ENCODE data around the gene ANKRD13C. TPM values are rescaled to one million over a fixed set of nuclear protein-coding genes. Genes with fewer than 3 reads are reported as not detected.

The ANKRD13C gene
- total and polyA plus RNA-seq, 2 donors from 2014 or later, result 8.4 to 23.4 TPM

DNA sequence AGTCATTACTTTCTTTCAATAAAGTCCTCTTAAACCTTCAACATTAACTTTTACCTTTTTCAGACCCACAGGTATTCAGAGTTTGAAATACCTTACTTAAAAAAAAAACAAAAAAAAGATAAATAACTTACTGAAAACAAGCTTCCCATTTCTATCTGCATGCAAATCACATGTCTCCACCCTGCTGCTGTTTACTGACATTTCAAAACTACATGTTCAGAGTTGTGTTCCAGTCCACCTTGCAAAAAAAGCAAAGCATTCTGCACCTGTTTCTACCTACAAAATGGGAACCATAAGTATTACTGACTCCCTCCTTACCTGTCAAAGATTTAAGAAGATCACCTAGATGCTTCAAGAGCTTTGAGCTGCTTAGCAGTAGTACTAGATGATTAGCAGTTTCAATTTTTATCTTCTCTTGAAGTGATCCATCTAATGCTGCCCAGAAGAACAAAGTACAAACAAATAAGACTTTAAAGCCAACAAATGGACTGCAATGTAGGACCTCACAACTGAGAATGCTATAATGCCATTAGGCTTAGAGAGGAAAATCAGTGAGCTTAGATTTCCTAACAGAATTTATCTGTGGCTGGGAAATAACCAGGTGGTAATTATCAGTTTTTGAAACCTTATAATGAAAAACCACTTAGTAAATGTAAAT, 61.2 kb downstream of the ANKRD13C start:
- DNase-seq (no peak), FAIRE-seq (no peak)
- Histone ChIP-seq H3K36me3 (ENCODE audit: control insufficient read depth in 2 of 3, insufficient read depth in 3 of 3, low read length in 3 of 3) (peaks cover 0 to 5% (median 4%) of the 10 kb centered on the region in 3 donors), H3K9me3 (ENCODE audit: control insufficient read depth in 2 of 3, insufficient read depth in 1 of 3, low read length in 3 of 3) (no peaks in the 10 kb centered on the region), H3K4me1 (ENCODE audit: control insufficient read depth in 2 of 3, insufficient read depth in 2 of 3, low read depth in 1 of 3, low read length in 3 of 3) (no peaks in the 10 kb centered on the region), H3K4me3 (ENCODE audit: low read length in 3 of 3) (no peak overlapping the region), H3K27me3 (ENCODE audit: control insufficient read depth, insufficient read depth, low read length) (no peaks in the 10 kb centered on the region), H3K9ac (ENCODE audit: low read length in 3 of 3) (no peak overlapping the region), H3K27ac (ENCODE audit: low read depth in 2 of 2, low read length in 2 of 2) (no peak overlapping the region)
- intact Hi-C loops (cut with DNase I), result no loop called here
- TF ChIP-seq, protein P1, sequence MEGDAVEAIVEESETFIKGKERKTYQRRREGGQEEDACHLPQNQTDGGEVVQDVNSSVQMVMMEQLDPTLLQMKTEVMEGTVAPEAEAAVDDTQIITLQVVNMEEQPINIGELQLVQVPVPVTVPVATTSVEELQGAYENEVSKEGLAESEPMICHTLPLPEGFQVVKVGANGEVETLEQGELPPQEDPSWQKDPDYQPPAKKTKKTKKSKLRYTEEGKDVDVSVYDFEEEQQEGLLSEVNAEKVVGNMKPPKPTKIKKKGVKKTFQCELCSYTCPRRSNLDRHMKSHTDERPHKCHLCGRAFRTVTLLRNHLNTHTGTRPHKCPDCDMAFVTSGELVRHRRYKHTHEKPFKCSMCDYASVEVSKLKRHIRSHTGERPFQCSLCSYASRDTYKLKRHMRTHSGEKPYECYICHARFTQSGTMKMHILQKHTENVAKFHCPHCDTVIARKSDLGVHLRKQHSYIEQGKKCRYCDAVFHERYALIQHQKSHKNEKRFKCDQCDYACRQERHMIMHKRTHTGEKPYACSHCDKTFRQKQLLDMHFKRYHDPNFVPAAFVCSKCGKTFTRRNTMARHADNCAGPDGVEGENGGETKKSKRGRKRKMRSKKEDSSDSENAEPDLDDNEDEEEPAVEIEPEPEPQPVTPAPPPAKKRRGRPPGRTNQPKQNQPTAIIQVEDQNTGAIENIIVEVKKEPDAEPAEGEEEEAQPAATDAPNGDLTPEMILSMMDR (IDR thresholded peaks at IDR 0.05; ENCODE audit: borderline replicate concordance, extremely low read depth, insufficient read depth), result no peak

DNA sequence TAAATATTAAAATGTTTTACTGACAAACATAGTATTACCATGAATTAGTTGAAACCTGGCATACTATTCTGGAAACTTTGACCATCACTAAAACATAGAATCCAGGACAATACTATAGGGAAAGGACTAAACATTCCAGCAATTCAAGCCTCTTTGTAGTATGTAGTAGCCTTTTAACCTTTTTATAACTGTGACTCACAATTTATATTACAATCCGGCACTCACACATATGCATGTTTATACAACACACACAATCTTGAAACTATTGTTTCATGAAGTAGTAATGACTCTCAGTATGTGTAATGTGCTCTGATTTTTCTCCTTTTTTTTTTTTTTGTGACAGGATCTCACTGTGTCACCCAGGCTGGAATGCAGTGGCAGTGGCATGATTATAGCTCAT, 64.3 kb downstream of the ANKRD13C start:
- no peaks in the 10 kb centered on the region for H3K9me3 ChIP-seq (ENCODE audit: control insufficient read depth in 2 of 3, insufficient read depth in 1 of 3, low read length in 3 of 3)
- no peak overlapping the region for H3K9ac ChIP-seq (ENCODE audit: low read length in 3 of 3)
- peaks cover 0 to 5% (median 2%) of the 10 kb centered on the region in 3 donors for H3K36me3 ChIP-seq (ENCODE audit: control insufficient read depth in 2 of 3, insufficient read depth in 3 of 3, low read length in 3 of 3)
- TF ChIP-seq, protein P1 (IDR thresholded peaks at IDR 0.05; ENCODE audit: borderline replicate concordance, extremely low read depth, insufficient read depth), result no peak
- H3K27ac ChIP-seq (ENCODE audit: low read depth in 2 of 2, low read length in 2 of 2), result no peak overlapping the region
- DNase-seq (no peak), FAIRE-seq (no peak)
- intact Hi-C loops (cut with DNase I), result no loop called here
- H3K27me3 ChIP-seq (ENCODE audit: control insufficient read depth, insufficient read depth, low read length), result no peaks in the 10 kb centered on the region
- no peaks in the 10 kb centered on the region for H3K4me1 ChIP-seq (ENCODE audit: control insufficient read depth in 2 of 3, insufficient read depth in 2 of 3, low read depth in 1 of 3, low read length in 3 of 3)
- no peak overlapping the region for H3K4me3 ChIP-seq (ENCODE audit: low read length in 3 of 3)

DNA sequence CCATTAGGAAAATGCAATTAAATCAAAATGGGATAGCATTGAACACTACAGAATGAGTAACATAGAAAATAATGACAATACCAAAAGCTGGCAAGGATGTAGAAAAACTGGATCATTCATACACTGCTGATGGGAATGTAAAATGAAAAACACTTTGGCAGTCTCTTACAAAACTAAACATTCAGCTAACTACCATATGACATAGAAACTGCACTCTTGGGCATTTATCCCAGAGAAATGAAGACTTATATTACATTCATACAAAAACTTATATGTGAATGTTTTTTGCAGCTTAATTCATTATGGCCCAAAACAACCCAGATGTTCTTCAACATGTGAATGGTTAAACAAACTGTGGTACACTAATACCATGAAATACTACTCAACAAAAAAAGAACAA, 66.4 kb downstream of the ANKRD13C start:
- Histone ChIP-seq H3K9me3 (ENCODE audit: control insufficient read depth in 2 of 3, insufficient read depth in 1 of 3, low read length in 3 of 3) (no peaks in the 10 kb centered on the region), H3K36me3 (ENCODE audit: control insufficient read depth in 2 of 3, insufficient read depth in 3 of 3, low read length in 3 of 3) (peaks cover 0 to 2% (median 2%) of the 10 kb centered on the region in 3 donors), H3K9ac (ENCODE audit: low read length in 3 of 3) (no peak overlapping the region), H3K27me3 (ENCODE audit: control insufficient read depth, insufficient read depth, low read length) (no peaks in the 10 kb centered on the region), H3K4me1 (ENCODE audit: control insufficient read depth in 2 of 3, insufficient read depth in 2 of 3, low read depth in 1 of 3, low read length in 3 of 3) (no peaks in the 10 kb centered on the region), H3K27ac (ENCODE audit: low read depth in 2 of 2, low read length in 2 of 2) (no peak overlapping the region), H3K4me3 (ENCODE audit: low read length in 3 of 3) (no peak overlapping the region)
- FAIRE-seq (no peak), DNase-seq (no peak)
- intact Hi-C loops (cut with DNase I), result no loop called here
- TF ChIP-seq, protein P1 (IDR thresholded peaks at IDR 0.05; ENCODE audit: borderline replicate concordance, extremely low read depth, insufficient read depth), result no peak

DNA sequence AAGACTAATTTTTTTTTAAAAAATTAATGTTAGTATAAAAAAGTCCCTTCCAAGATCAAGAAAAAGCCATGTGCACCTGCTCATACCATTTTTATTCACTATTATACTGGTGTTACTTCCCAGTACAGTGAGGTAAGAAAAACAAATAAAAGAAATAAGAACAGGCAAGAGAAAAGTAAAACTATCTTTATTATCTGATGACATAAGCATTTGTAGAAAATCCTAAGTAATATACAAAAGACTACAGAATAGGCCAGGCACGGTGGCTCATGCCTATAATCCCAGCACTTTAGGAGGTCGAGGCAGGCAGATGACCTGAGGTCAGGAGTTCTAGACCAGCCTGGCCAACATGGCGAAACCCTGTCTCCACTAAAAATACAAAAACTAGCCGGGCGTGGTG, 68.1 kb downstream of the ANKRD13C start:
- FAIRE-seq (no peak), DNase-seq (no peak)
- Histone ChIP-seq H3K9ac (ENCODE audit: low read length in 3 of 3) (no peak overlapping the region), H3K9me3 (ENCODE audit: control insufficient read depth in 2 of 3, insufficient read depth in 1 of 3, low read length in 3 of 3) (no peaks in the 10 kb centered on the region), H3K27me3 (ENCODE audit: control insufficient read depth, insufficient read depth, low read length) (no peaks in the 10 kb centered on the region), H3K4me1 (ENCODE audit: control insufficient read depth in 2 of 3, insufficient read depth in 2 of 3, low read depth in 1 of 3, low read length in 3 of 3) (no peaks in the 10 kb centered on the region), H3K36me3 (ENCODE audit: control insufficient read depth in 2 of 3, insufficient read depth in 3 of 3, low read length in 3 of 3) (peaks cover 0 to 2% (median 2%) of the 10 kb centered on the region in 3 donors), H3K4me3 (ENCODE audit: low read length in 3 of 3) (no peak overlapping the region), H3K27ac (ENCODE audit: low read depth in 2 of 2, low read length in 2 of 2) (no peak overlapping the region)
- intact Hi-C loops (cut with DNase I), result no loop called here
- TF ChIP-seq, protein P1 (IDR thresholded peaks at IDR 0.05; ENCODE audit: borderline replicate concordance, extremely low read depth, insufficient read depth), result no peak

Measured in kidney (tissue), 14 donors.